Measurements from ENCODE around the gene HOXC11.

Gene HOXC11

DNA sequence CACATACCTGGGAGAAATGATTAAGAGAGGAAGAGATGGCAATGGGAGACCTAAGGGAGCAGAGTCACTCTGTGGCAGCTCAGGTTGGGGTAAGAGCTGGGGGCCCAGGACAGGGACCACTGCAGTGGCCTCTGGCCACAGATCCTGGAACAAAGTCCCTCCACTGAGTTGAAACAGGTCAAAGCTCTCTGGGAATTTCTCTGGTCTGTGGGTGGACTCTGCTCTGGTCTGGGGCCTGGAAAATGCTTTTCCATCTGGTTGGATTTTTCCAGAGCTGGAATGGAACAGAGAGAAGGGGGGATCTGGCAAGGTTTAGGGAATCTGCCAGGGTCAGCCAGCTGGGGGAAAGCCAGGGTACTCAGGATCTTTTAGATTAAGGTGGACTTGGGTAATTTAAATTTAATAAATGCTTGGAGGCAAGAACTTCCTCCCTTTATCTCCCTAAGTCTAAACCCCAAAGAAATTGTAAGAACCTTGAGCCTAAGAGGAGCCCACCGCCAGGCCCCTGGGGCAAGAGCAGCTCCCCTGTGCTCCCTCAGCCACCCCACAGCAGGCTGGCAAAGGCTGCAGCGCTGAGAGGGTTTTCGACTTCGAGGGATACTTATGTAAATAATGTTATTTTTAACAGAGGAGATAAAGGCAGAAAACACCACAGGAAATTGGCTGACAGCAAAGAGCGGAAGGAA, 15.8 kb downstream of the HOXC11 start:
- no peak for DNase-seq (ENCODE audit: insufficient read length, low spot score)
- FAIRE-seq: no peak
- TF ChIP-seq POLR2AphosphoS5 (IDR thresholded peaks at IDR 0.05; ENCODE audit: low read depth, low read length) (no peak), TAF1 (IDR thresholded peaks at IDR 0.05; ENCODE audit: low read depth, low read length) (no peak), POU2F2 (IDR thresholded peaks at IDR 0.05; ENCODE audit: low read depth, low read length) (no peak), PAX5 (IDR thresholded peaks at IDR 0.05; ENCODE audit: insufficient read depth, low read length, severe bottlenecking) (no peak), SPI1 (IDR thresholded peaks at IDR 0.05; ENCODE audit: low read depth, low read length) (no peak), POLR2A (IDR thresholded peaks at IDR 0.05; ENCODE audit: low read depth, low read length) (no peak)

DNA sequence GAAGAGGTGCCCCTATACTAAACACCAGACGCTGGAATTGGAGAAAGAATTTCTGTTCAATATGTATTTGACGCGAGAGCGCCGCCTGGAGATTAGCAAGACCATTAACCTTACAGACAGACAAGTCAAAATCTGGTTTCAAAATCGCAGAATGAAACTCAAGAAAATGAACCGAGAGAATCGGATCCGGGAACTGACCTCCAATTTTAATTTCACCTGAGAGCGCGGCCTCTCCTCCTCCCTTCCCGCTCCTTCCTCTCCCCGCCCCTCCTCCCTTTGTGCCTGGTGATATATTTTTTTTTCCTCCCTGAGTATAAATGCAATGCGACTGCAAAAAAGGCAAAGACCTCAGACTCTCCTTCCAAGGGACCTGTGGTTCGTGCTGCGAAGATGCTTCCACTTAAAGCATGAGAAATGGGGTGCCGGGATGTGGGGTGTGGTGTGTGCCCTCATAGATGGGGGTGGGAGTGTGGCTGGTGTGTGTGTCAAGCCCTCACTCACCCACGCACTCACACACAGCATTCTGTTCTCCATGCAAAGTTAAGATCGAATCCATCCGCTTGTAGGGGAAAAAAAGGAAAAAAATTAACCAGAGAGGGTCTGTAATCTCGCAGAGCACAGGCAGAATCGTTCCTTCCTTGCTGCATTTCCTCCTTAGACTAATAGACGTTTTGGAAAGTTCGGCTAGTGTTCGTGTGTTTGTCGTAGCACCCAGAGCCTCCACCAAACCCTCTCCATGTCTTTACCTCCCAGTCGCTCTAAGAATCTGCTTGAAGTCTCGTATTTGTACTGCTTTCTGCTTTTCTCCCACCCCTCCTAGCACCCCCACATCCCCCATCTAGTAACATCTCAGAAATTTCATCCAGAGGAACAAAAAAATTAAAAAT, 16.5 kb downstream of the HOXC11 start:
- DNase-seq (ENCODE audit: insufficient read length, low spot score) (no peak), FAIRE-seq (peak; percentile 85)

GRCh38 chr12:53990311-53991076, 17.6 kb downstream of the HOXC11 start:
- FAIRE-seq (no peak), DNase-seq (ENCODE audit: insufficient read length, low spot score) (no peak)
- TF ChIP-seq POU2F2 (IDR thresholded peaks at IDR 0.05; ENCODE audit: low read depth, low read length) (no peak), SPI1 (IDR thresholded peaks at IDR 0.05; ENCODE audit: low read depth, low read length) (no peak), POLR2A (IDR thresholded peaks at IDR 0.05; ENCODE audit: low read depth, low read length) (no peak), POLR2AphosphoS5 (IDR thresholded peaks at IDR 0.05; ENCODE audit: low read depth, low read length) (no peak), TAF1 (IDR thresholded peaks at IDR 0.05; ENCODE audit: low read depth, low read length) (no peak), PAX5 (IDR thresholded peaks at IDR 0.05; ENCODE audit: insufficient read depth, low read length, severe bottlenecking) (no peak)

More for the DNA sequence above, 16.5 kb downstream of the HOXC11 start:
- TF ChIP-seq POLR2AphosphoS5 (IDR thresholded peaks at IDR 0.05; ENCODE audit: low read depth, low read length) (no peak), POU2F2 (IDR thresholded peaks at IDR 0.05; ENCODE audit: low read depth, low read length) (no peak), POLR2A (IDR thresholded peaks at IDR 0.05; ENCODE audit: low read depth, low read length) (no peak), TAF1 (IDR thresholded peaks at IDR 0.05; ENCODE audit: low read depth, low read length) (no peak), SPI1 (IDR thresholded peaks at IDR 0.05; ENCODE audit: low read depth, low read length) (no peak), PAX5 (IDR thresholded peaks at IDR 0.05; ENCODE audit: insufficient read depth, low read length, severe bottlenecking) (no peak)

DNA sequence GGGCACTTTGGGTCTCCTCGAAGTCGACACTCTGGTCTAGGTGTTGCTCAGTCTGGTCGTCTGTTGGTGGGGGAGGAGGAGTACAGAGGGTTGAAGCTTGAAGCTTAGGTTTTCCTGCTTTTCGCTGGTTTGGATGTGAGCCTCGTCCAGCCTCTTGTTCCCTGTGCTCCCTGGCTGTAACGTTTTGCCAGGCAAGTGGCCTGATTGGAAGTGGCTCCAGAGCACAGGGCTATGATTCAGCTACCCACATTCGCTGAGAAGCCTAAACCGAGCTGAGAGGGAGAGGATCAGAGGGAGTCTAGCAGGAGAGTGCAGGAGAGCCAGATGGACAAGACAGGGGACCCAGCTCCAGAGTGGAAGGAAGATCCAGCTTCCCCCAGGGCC, 18.1 kb downstream of the HOXC11 start:
- no peak for DNase-seq (ENCODE audit: insufficient read length, low spot score)
- TF ChIP-seq POLR2AphosphoS5 (IDR thresholded peaks at IDR 0.05; ENCODE audit: low read depth, low read length) (no peak), POU2F2 (IDR thresholded peaks at IDR 0.05; ENCODE audit: low read depth, low read length) (no peak), SPI1 (IDR thresholded peaks at IDR 0.05; ENCODE audit: low read depth, low read length) (no peak), TAF1 (IDR thresholded peaks at IDR 0.05; ENCODE audit: low read depth, low read length) (no peak), PAX5 (IDR thresholded peaks at IDR 0.05; ENCODE audit: insufficient read depth, low read length, severe bottlenecking) (no peak), POLR2A (IDR thresholded peaks at IDR 0.05; ENCODE audit: low read depth, low read length) (no peak)
- FAIRE-seq: no peak

GRCh38 chr12:53992377-53992889, 19.5 kb downstream of the HOXC11 start:
- TF ChIP-seq SPI1 (IDR thresholded peaks at IDR 0.05; ENCODE audit: low read depth, low read length): no peak
- TF ChIP-seq POLR2A (IDR thresholded peaks at IDR 0.05; ENCODE audit: low read depth, low read length): no peak
- TF ChIP-seq POLR2AphosphoS5 (IDR thresholded peaks at IDR 0.05; ENCODE audit: low read depth, low read length): no peak
- no peak for TF ChIP-seq TAF1 (IDR thresholded peaks at IDR 0.05; ENCODE audit: low read depth, low read length)
- TF ChIP-seq PAX5 (IDR thresholded peaks at IDR 0.05; ENCODE audit: insufficient read depth, low read length, severe bottlenecking): no peak
- no peak for TF ChIP-seq POU2F2 (IDR thresholded peaks at IDR 0.05; ENCODE audit: low read depth, low read length)
- DNase-seq (ENCODE audit: insufficient read length, low spot score): no peak
- FAIRE-seq: no peak

- FAIRE-seq: no peak
- TF ChIP-seq POLR2AphosphoS5 (IDR thresholded peaks at IDR 0.05; ENCODE audit: low read depth, low read length) (no peak), PAX5 (IDR thresholded peaks at IDR 0.05; ENCODE audit: insufficient read depth, low read length, severe bottlenecking) (no peak)
- DNase-seq (ENCODE audit: insufficient read length, low spot score): no peak
These were observed 20.5 kb downstream of the HOXC11 start for GRCh38 chr12:53993162-53994008.

- no peak for DNase-seq (ENCODE audit: insufficient read length, low spot score)
- no peak for TF ChIP-seq POLR2AphosphoS5 (IDR thresholded peaks at IDR 0.05; ENCODE audit: low read depth, low read length)
- TF ChIP-seq POU2F2 (IDR thresholded peaks at IDR 0.05; ENCODE audit: low read depth, low read length): no peak
- no peak for TF ChIP-seq TAF1 (IDR thresholded peaks at IDR 0.05; ENCODE audit: low read depth, low read length)
- no peak for TF ChIP-seq SPI1 (IDR thresholded peaks at IDR 0.05; ENCODE audit: low read depth, low read length)
- no peak for TF ChIP-seq PAX5 (IDR thresholded peaks at IDR 0.05; ENCODE audit: insufficient read depth, low read length, severe bottlenecking)
- no peak for TF ChIP-seq POLR2A (IDR thresholded peaks at IDR 0.05; ENCODE audit: low read depth, low read length)
- no peak for FAIRE-seq
These were observed 21.0 kb downstream of the HOXC11 start for GRCh38 chr12:53994009-53994263.

- TF ChIP-seq POLR2AphosphoS5 (IDR thresholded peaks at IDR 0.05; ENCODE audit: low read depth, low read length): no peak
- no peak for TF ChIP-seq POLR2A (IDR thresholded peaks at IDR 0.05; ENCODE audit: low read depth, low read length)
- no peak for TF ChIP-seq PAX5 (IDR thresholded peaks at IDR 0.05; ENCODE audit: insufficient read depth, low read length, severe bottlenecking)
- DNase-seq (ENCODE audit: insufficient read length, low spot score): no peak
- FAIRE-seq: no peak
These were observed 21.5 kb downstream of the HOXC11 start for GRCh38 chr12:53994264-53995001.
